Activated gamma-delta T cell treated with anti-CD3 and anti-CD28 coated beads, Interleukin-2, amount 50 U/mL, for 16 hours (primary cell): ENCODE results near the gene MAP7.

ENCODE experiments used
- DNase-seq: peaks from one replicate; pipeline ENCODE4 v3.0.0-alpha.2; 2020; ENCODE audit warnings: low read depth

MAP7 gene

GRCh38 chr6:136563386-136564152 is 13.3 kb upstream of the MAP7 start:
- no peak for DNase-seq

DNA sequence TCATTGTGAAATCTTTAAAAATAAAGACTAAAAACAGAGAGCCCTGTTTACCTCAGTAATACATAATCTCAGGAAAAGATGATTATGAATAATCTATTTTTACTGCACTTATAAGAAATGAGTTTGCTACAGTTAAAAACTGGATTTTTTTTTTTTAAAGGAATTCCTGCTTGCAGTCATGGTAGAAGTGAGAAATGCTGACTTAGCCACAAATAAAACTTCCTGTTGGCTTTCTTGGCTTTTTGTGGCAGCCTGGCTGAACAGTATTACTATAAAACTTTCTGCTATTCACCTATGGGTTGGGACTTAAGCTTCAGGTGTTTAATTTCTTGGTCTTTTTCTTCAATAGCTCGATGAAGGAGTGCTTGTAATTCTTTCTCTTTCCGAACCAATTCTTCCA is 12.0 kb upstream of the MAP7 start:
- DNase-seq: no peak

DNA sequence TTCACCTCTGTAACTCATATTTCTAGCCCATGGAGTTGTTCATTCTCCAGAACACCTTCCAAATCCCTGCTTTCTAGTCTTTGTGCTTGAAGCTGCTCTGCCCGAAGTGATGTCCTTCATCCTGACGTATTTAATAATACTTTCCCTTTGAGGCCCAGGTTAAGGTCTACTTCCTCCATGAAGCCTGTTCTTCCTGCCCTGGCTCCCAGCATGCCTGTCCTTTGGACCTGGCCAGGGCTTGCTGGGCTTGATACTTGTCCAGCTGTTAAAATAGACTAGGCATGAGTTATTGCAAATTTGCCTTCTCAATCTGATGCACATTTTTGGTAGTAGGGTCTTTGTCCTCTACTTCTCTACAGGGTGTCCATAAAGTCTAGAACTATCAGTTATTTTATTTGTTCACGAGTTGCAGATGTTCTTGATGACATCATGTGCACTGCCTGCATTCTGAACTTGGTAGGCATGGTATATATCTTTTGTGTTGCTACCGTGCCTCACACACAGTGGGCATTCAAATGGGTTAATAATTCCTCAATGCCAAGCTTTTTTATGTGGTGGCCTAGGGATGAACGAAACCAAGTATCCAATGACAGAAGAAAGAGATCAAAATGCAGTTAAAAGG is 3.1 kb upstream of the MAP7 start:
- no peak for DNase-seq

GRCh38 chr6:136552054-136552453 is 1.8 kb upstream of the MAP7 start:
- DNase-seq: no peak

GRCh38 chr6:136551103-136551502 is 881 bp upstream of the MAP7 start:
- DNase-seq: no peak

DNA sequence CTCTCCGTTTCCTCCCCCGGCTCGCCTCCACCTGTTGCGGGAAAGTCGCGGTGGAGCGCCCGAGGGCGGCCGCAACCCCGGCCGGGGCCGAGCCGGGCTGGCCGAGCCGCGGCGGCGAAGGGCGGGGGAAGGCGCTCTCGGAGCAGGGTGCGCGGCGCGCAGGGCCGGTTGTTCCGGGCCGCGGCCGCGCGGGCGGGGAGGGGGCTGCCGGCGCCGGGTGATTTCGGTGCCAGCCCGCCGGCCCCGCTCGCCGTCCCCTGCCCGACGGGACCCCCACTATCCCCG is 235 bp downstream of the MAP7 start:
- no peak for DNase-seq

- DNase-seq: no peak
These were observed 750 bp downstream of the MAP7 start for GRCh38 chr6:136549300-136550044.

DNA sequence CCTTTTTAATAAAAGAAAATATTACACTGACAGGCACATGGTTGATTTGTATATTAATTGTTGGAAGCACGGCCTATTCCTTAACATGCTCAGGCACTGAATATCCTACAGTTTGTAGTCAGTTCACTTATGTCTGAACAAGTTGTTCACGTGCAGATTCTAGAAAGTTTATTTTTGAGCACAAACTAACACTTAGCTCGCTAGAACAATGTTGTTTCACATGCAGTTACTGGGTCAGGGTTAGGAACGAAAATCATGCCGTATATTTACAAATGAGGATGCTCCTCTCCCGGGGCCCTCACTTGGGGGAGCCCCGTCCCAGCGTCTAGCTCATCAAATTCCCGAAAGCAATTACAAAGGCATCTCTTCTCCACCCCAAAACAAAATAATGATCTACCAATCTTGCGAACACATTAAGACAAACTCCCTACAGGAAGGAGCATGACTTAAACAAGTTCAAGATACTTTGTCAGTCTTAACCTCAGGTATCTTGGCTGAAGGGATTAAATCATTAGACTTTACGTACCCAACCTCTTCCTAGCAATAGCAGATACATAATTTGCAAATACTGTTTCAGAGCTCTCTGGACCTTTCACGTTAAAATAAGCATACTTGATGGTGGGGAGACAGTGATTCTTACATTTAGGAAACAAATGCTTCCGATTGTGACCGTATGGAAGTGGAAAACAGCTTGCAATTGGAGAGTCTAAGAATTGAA is 1.5 kb downstream of the MAP7 start:
- DNase-seq: no peak

DNA sequence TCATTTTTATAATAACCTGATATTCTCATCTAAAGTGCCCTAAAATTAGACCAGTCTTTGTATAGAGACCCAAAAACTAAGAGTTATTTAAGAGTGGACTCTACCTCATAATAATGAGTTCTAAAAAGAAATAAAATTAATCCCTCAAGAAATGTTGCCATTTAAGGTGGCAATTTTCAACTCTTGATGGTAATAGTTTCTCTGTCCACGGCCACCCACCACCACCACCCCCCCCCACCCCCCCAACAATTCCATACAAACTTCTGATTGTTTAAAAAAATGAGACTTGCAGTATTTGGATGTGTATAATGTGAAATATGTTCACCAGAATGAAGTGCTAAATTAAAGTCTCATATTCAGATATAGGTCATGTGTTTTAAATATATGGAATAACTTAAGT is 2.4 kb downstream of the MAP7 start:
- DNase-seq: no peak

- no peak for DNase-seq
These were observed 2.9 kb downstream of the MAP7 start for GRCh38 chr6:136547336-136547735.

- no peak for DNase-seq
These were observed 3.9 kb downstream of the MAP7 start for GRCh38 chr6:136546331-136546730.

GRCh38 chr6:136544326-136544725 is 5.9 kb downstream of the MAP7 start:
- DNase-seq: no peak

DNA sequence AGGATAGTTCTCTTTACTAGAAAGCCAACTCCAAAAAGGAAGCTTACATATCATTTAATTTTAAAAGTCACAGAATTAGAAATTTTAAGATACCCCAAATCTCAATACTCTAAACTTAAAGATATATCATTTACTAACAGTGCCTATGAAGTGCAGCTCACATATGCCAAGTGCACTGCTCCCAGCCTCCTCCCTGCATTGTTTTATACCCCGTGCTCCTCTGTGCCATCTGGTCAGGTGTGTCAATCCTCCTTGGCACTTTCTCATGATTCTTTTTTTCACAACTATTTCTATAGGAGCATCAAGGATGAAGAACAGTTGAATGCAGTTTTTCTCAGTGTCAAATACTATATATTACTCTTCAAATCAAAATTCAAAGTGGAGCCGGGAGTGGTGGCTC is 8.8 kb downstream of the MAP7 start:
- DNase-seq: no peak

DNA sequence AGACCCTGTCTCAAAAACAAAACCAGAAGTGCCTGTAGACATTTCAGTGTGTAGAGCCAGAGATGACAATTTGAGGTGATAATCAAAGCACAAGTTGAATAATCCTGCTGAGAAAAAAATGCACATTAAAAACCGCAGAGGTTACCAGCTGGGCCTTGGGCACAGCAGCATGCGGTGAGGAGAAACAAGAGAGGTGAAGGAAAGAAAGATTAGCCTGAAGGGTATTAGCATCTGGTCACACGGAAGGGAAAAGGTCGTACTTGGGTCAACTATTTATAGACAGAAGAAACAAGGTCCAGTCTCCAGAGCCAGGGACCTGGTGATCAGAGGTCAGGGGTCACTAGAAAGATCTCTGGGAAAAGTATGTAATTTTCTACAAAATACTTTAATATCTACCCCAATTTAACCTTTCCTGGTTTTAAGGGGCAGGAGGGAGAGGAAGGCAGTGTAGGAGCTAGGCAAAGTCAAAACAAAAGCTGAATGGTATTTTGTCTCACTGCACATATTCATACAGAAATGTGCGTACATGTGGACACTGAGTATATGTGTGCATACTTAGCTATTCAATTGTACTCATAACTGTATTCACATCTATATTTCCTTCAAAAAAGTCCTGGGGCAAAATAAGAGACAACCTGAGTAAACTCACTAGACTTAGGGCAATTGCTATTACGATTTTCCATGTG is 10.1 kb downstream of the MAP7 start:
- no peak for DNase-seq

DNA sequence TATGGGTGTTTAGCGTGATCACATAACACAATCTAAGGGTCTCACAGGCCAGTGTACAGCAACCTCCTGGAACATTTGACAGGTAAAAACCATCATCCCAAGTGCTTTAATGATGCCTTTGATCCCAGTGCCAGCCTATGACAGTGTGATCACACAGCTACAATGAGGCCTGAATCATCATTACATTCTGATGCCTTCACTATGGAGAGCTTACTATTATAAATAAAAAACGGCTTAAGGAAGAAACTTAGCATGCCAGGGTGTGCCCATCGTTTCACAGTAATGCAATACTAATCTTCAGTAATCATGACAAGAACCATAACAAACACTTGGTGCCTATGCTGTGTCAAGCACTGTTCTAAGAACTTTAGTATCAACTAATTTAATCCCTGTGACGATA is 11.4 kb downstream of the MAP7 start:
- no peak for DNase-seq

DNA sequence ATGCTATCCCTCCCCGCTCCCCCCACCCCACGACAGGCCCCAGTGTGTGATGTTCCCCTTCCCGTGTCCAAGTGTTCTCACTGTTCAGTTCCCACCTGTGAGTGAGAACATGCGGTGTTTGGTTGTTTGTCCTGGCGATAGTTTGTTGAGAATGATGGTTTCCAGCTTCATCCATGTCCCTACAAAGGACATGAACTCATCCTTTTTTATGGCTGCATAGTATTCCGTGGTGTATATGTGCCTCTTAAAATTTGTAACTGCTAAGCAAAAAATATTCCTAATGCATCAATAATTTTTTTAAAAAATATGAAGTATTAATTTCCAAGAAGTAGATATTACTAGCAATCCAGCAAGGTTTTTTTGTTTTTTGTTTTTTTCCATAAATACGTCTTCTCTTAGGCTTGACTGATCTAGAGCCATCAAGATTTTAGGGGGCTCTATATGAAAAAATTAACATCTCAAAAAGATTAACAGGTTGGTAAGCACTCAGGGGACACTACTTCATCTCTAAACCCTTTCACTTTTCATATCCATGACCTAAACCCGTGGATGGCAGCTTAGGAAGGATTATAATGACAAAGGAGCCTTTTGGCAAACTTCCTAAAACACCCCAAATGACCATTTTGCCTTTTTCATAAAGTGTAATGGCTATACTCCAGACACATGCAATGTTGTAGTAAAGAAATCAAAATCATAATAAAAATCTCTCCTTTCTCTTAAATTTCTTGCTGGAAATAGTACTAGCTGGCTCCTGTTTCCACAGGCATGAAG is 14.2 kb downstream of the MAP7 start:
- DNase-seq: no peak

DNA sequence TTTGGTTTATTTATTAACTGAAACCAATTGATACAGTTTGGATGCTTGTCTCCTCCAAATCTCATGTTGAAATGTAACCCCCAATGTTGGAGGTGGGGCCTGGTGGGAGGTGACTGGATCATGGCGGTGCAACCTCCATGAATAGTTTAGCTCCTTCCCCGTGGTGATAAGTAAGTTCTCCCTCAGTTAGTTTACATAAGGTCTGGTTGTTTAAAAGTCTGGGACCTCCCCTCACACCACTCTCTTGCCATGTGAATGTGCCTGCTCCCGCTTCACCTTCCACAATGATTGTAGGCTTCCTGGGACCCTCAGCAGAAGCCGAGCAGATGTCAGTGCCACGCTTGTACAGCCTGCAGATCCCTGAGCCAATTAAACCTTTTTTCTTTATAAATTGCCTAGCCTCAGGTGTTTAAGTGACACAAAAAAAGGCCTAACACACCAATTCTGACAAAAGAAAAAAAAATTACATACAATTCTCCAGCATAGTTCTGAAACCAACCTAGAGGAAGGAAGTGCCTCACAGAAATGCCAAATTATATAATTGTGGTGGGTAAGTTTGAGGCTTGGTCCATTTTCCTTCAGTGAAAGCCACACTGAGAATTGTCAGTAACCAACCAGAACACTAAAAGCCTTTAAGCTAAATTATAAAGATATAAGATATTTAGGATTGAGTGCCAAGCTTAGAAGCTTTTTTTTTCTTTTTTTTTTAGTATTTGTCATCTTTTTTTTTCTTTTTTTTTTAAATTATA is 15.0 kb downstream of the MAP7 start:
- DNase-seq: no peak

GRCh38 chr6:136534268-136534667 is 16.0 kb downstream of the MAP7 start:
- no peak for DNase-seq

DNA sequence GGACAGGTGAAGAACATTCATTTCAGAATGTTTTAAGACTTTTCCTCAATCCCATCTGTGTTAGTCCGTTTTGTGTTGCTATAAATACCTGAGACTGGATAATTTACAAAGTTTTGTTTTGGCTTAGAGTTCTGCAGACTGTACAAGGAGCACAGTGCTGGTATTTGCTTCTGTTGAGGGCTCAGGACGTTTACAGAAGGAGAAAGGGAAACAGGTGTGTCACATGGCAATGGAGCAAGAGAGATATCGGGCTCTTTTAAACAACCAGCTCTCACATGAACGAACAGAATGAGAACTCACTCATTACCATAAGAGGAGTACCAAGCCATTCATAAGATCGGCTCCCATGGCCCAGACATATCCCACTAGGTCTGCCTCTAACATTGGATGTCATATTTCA is 16.7 kb downstream of the MAP7 start:
- DNase-seq: no peak

DNA sequence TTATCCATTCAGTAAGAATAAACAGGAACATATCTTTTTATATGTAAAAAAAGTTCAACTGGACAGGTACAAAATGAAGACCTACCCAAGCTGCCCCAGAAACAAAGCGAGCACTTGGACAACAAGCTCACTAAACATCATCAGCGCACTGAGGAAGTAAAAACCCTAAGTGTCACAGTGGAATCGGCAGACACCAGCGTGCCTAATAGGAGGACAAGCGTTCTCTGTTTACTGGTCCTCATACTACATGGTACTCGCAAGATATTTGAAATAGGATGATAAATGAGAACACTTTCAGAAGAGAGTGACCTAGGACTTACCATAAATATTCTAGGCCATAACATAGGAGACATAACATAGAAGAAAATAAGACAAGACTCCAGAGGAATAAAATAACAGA is 18.2 kb downstream of the MAP7 start:
- no peak for DNase-seq

DNA sequence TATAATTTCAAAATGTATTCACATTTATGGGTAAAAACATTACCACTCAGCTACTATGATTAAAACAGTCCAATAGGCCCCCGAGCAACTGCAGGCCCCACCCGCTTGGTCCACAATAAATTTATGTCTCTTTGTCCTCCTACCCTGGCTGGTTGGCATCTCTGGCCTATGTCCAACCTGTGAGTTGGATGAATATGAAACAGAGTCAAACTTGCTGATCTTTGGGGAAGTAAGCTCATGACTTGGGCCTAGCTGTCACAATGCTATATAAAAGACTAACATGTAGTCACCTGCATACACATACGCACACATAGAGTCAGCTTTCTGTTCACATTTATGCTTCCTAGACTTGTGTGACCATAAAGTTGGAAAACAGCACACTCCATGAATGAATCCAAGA is 20.5 kb downstream of the MAP7 start:
- DNase-seq: no peak
